GM08714 (cell line): Measurements from ENCODE around the gene LUC7L2.

Experiments used
- H3K4me3 ChIP-seq: fragments of 200-500 bp; sonication (Bioruptor generic); 2 replicates; pipeline ENCODE4 v1.5.1; 2014; ENCODE audit warnings: mild to moderate bottlenecking, low read length, inconsistent platforms
- ZNF274 ChIP-seq: IDR thresholded peaks from 2 replicates; pipeline ENCODE4 v1.6.1; 2012; ENCODE audit warnings: mild to moderate bottlenecking, low read depth, low read length

Gene LUC7L2

GRCh38 chr7:139340037-139340807, 19.5 kb upstream of the LUC7L2 start:
- peak overlapping the region; percentile 85 for H3K4me3 ChIP-seq

GRCh38 chr7:139340808-139341057, 19.0 kb upstream of the LUC7L2 start:
- TF ChIP-seq ZNF274 = no peak
- H3K4me3 ChIP-seq = peak overlapping the region; percentile 85

More at GRCh38 chr7:139340037-139340807, 19.5 kb upstream of the LUC7L2 start:
- TF ChIP-seq ZNF274 = no peak

GRCh38 chr7:139341058-139341775, 18.5 kb upstream of the LUC7L2 start, which contains the start of gene FMC1:
Gene FMC1 (plus strand): TSS chr7:139341337. CDS start chr7:139341385, 48 bp downstream.
- H3K4me3 ChIP-seq = peak within 1 kb of the TSS; percentile 85

GRCh38 chr7:139341776-139342226, 17.9 kb upstream of the LUC7L2 start:
- TF ChIP-seq ZNF274 = no peak
- H3K4me3 ChIP-seq = peak overlapping the region; percentile 85

More at GRCh38 chr7:139341058-139341775, 18.5 kb upstream of the LUC7L2 start, which contains the start of gene FMC1:
- TF ChIP-seq ZNF274 = no peak

- no peak overlapping the region for H3K4me3 ChIP-seq
- TF ChIP-seq ZNF274 = no peak
Measured at GRCh38 chr7:139345042-139345441, 14.7 kb upstream of the LUC7L2 start.

- no peak for TF ChIP-seq ZNF274
- H3K4me3 ChIP-seq = no peak overlapping the region
Measured at GRCh38 chr7:139351027-139351426, 8.7 kb upstream of the LUC7L2 start.

GRCh38 chr7:139354729-139355128, 5.0 kb upstream of the LUC7L2 start:
- H3K4me3 ChIP-seq = no peak overlapping the region
- no peak for TF ChIP-seq ZNF274

- no peak for TF ChIP-seq ZNF274
- no peak overlapping the region for H3K4me3 ChIP-seq
Measured at GRCh38 chr7:139355320-139355719, 4.4 kb upstream of the LUC7L2 start.

- peak overlapping the region; percentile 86 for H3K4me3 ChIP-seq
Measured at GRCh38 chr7:139357729-139358506, 1.8 kb upstream of the LUC7L2 start.

GRCh38 chr7:139358541-139359365, 941 bp upstream of the LUC7L2 start:
- peak overlapping the region; percentile 86 for H3K4me3 ChIP-seq
- TF ChIP-seq ZNF274 = no peak

- H3K4me3 ChIP-seq = peak overlapping the region; percentile 95
- TF ChIP-seq ZNF274 = no peak
Measured at GRCh38 chr7:139360210-139360947, 685 bp downstream of the LUC7L2 start.

GRCh38 chr7:139360948-139361307, 1.2 kb downstream of the LUC7L2 start:
- peak overlapping the region; percentile 95 for H3K4me3 ChIP-seq
- no peak for TF ChIP-seq ZNF274

GRCh38 chr7:139361523-139361922, 1.8 kb downstream of the LUC7L2 start:
- no peak for TF ChIP-seq ZNF274
- H3K4me3 ChIP-seq = peak overlapping the region; percentile 95; the same call in 1 of the 2 replicates
